Measurements from ENCODE around the gene UPK3A. TPM values are rescaled to one million over a fixed set of nuclear protein-coding genes. Genes with fewer than 3 reads are reported as not detected.

UPK3A gene
- total RNA-seq, 1 donor from 2014 or later = not detected

Other genes starting within 250 kb of the UPK3A start
- gene NUP50, start 121.0 kb upstream of the UPK3A start, total RNA-seq = 57.6 and 61.9 TPM in 2 replicates
- 54.6 and 63.4 TPM in 2 replicates for gene KIAA0930, start 44.1 kb upstream of the UPK3A start, total RNA-seq
- 17.5 and 58.9 TPM in 2 replicates for gene FAM118A, start 25.0 kb downstream of the UPK3A start, total RNA-seq
- not detected in 2 replicates for gene SMC1B, start 128.7 kb downstream of the UPK3A start, total RNA-seq
- 0.23 TPM in 1 of 2 replicates, not detected in the other for gene RIBC2, start 128.7 kb downstream of the UPK3A start, total RNA-seq
- gene FBLN1, start 217.9 kb downstream of the UPK3A start, total RNA-seq = 6.6 and 7.4 TPM in 2 replicates